Keratinocyte (primary cell): ENCODE data around the gene SLC6A1. TPM values are rescaled to one million over a fixed set of nuclear protein-coding genes. Genes with fewer than 3 reads are reported as not detected.

Experiments used
- DNase-seq: peaks from one replicate; pipeline ENCODE4 v3.0.0-alpha.2; 2011; ENCODE audit warnings: low read depth, missing footprints, low spot score
- FAIRE-seq: peaks from 2 replicates; lab custom pipeline; 2011; peaks lifted over from hg19 to GRCh38; lab: Jason Lieb, UNC
- H2AFZ ChIP-seq: 2 replicates; pipeline ENCODE4 v1.6.0; 2012; ENCODE audit warnings: low read length, control low read depth, inconsistent platforms; ENCODE audit not compliant: control insufficient read depth
- H3K27ac ChIP-seq: 2 replicates; pipeline ENCODE4 v1.5.1; 2011; ENCODE audit warnings: low read length; ENCODE audit not compliant: control insufficient read depth, insufficient read depth
- H3K27me3 ChIP-seq: 3 replicates; pipeline ENCODE4 v1.6.0; 2011; ENCODE audit warnings: low read length; ENCODE audit not compliant: control insufficient read depth, insufficient read depth; ENCODE audit errors: extremely low read depth
- H3K36me3 ChIP-seq, 2 experiments: 2 replicates in 1 of 2; 3 replicates in 1 of 2; pipeline ENCODE4 v1.5.1; 2011; ENCODE audit warnings: low read length in 2 of 2, mild to moderate bottlenecking in 1 of 2; ENCODE audit not compliant: control insufficient read depth in 2 of 2, insufficient read depth in 2 of 2; ENCODE audit errors: extremely low read depth in 1 of 2
- H3K4me1 ChIP-seq: 3 replicates; pipeline ENCODE4 v1.5.1; 2011; ENCODE audit warnings: low read length; ENCODE audit not compliant: control insufficient read depth, insufficient read depth; ENCODE audit errors: extremely low read depth
- H3K4me2 ChIP-seq: 3 replicates; pipeline ENCODE4 v1.6.0; 2011; ENCODE audit warnings: low read depth, low read length; ENCODE audit not compliant: control insufficient read depth, insufficient read depth; ENCODE audit errors: extremely low read depth
- H3K4me3 ChIP-seq, 3 experiments: fragments of 200-600 bp in 1 of 3; sonication (generic) in 1 of 3; 2 replicates in 2 of 3; 3 replicates in 1 of 3; pipeline ENCODE4 v1.5.1; 2011 to 2016; ENCODE audit warnings: low read length in 3 of 3, mild to moderate bottlenecking in 3 of 3, control low read depth in 2 of 3, inconsistent platforms in 1 of 3, low read depth in 1 of 3, mixed read lengths in 1 of 3, mixed run types in 1 of 3, moderate library complexity in 1 of 3; ENCODE audit not compliant: control insufficient read depth in 2 of 3, insufficient read depth in 2 of 3; ENCODE audit errors: extremely low read depth in 1 of 3
- H3K79me2 ChIP-seq: 2 replicates; pipeline ENCODE4 v1.6.0; 2012; ENCODE audit warnings: low read length; ENCODE audit not compliant: control insufficient read depth, insufficient read depth
- H3K9ac ChIP-seq: 3 replicates; pipeline ENCODE4 v1.6.0; 2011; ENCODE audit warnings: low read length; ENCODE audit not compliant: control insufficient read depth, insufficient read depth; ENCODE audit errors: extremely low read depth
- H3K9me1 ChIP-seq: 3 replicates; pipeline ENCODE4 v1.6.0; 2011; ENCODE audit warnings: low read length; ENCODE audit not compliant: control insufficient read depth, insufficient read depth; ENCODE audit errors: extremely low read depth
- H3K9me3 ChIP-seq: 2 replicates; pipeline ENCODE4 v1.5.1; 2012; ENCODE audit warnings: low read depth, low read length; ENCODE audit not compliant: control insufficient read depth
- H4K20me1 ChIP-seq: 3 replicates; pipeline ENCODE4 v1.6.0; 2011; ENCODE audit warnings: low read length; ENCODE audit not compliant: control insufficient read depth, insufficient read depth; ENCODE audit errors: extremely low read depth
- EZH2 ChIP-seq: IDR thresholded peaks from one replicate; pipeline ENCODE4 v1.6.1; 2012; ENCODE audit warnings: inconsistent platforms, mild to moderate bottlenecking, low read length, moderate library complexity
- dilution Hi-C: fragments of 300-500 bp; cut with MboI; formaldehyde crosslinking; loops from one replicate; pipeline ENCODE4 v1.7.0; 2020; ENCODE audit warnings: low sequenced_read_pairs; ENCODE audit not compliant: extremely low pct_ligation_motif_present
- polyA plus RNA-seq, 5 experiments: library from polyadenylated mRNA; depleted of rRNA in 3 of 5; stranded (reverse) in 3 of 5; stranded (forward) in 1 of 5; unstranded in 1 of 5; fragments of >200 nt; gene quantifications; 1 replicate in 1 of 5; 2 replicates in 3 of 5; 3 replicates in 1 of 5; pipeline versions ENCODE4 v1.2.1 to v1.2.3, GENCODE V29; 2011 to 2012; ENCODE audit warnings: missing spikeins in 2 of 5, low read depth in 1 of 5, low replicate concordance in 1 of 5
- TF ChIP-seq, protein P1 (sequence below), 3 experiments: IDR thresholded peaks in 1 of 3; conservative IDR thresholded peaks in 1 of 3; optimal IDR thresholded peaks in 1 of 3; 2 replicates in 2 of 3; 3 replicates in 1 of 3; pipeline versions ENCODE3 to v1.5.1; 2011; ENCODE audit warnings: low read length in 3 of 3, mild to moderate bottlenecking in 3 of 3, moderate library complexity in 2 of 3, control low read depth in 1 of 3, inconsistent platforms in 1 of 3; ENCODE audit not compliant: insufficient read depth in 2 of 3; ENCODE audit errors: extremely low read depth in 1 of 3

SLC6A1 gene
- polyA plus RNA-seq, 1 donor (not counting 4 experiments of a cell fraction or from before 2014, with no cell fraction given) = not detected

- no peak overlapping the region for H2AFZ ChIP-seq
- H3K9me1 ChIP-seq = no peaks in the 10 kb centered on the region
- no peak for DNase-seq
- no peaks in the 10 kb centered on the region for H3K9me3 ChIP-seq
- no peak overlapping the region for H3K4me2 ChIP-seq
- no peak overlapping the region for H3K9ac ChIP-seq
- H3K27ac ChIP-seq = no peak overlapping the region
- no peaks in the 10 kb centered on the region for H4K20me1 ChIP-seq
- H3K4me3 ChIP-seq = no peak overlapping the region
- H3K79me2 ChIP-seq = no peaks in the 10 kb centered on the region
- no peaks in the 10 kb centered on the region for H3K36me3 ChIP-seq
- FAIRE-seq = no peak
- H3K27me3 ChIP-seq = peaks cover 31% of the 10 kb centered on the region
- no peaks in the 10 kb centered on the region for H3K4me1 ChIP-seq
- dilution Hi-C loops = loop anchor here (10.0 kb wide), 1 partner anchor 78 kb away; no protein-coding TSS in a partner anchor
- TF ChIP-seq, protein P1, sequence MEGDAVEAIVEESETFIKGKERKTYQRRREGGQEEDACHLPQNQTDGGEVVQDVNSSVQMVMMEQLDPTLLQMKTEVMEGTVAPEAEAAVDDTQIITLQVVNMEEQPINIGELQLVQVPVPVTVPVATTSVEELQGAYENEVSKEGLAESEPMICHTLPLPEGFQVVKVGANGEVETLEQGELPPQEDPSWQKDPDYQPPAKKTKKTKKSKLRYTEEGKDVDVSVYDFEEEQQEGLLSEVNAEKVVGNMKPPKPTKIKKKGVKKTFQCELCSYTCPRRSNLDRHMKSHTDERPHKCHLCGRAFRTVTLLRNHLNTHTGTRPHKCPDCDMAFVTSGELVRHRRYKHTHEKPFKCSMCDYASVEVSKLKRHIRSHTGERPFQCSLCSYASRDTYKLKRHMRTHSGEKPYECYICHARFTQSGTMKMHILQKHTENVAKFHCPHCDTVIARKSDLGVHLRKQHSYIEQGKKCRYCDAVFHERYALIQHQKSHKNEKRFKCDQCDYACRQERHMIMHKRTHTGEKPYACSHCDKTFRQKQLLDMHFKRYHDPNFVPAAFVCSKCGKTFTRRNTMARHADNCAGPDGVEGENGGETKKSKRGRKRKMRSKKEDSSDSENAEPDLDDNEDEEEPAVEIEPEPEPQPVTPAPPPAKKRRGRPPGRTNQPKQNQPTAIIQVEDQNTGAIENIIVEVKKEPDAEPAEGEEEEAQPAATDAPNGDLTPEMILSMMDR (optimal IDR thresholded peaks at IDR 0.05 in 1 of 3, IDR thresholded peaks at IDR 0.05 in 1 of 3, conservative IDR thresholded peaks at IDR 0.05 in 1 of 3; ENCODE audit: extremely low read depth in 1 of 3, insufficient read depth in 2 of 3, low read length in 3 of 3) = no peak
- peak; percentile 30 for TF ChIP-seq EZH2
Observed at GRCh38 chr3:10956986-10957385, 35.6 kb upstream of the SLC6A1 start.

DNA sequence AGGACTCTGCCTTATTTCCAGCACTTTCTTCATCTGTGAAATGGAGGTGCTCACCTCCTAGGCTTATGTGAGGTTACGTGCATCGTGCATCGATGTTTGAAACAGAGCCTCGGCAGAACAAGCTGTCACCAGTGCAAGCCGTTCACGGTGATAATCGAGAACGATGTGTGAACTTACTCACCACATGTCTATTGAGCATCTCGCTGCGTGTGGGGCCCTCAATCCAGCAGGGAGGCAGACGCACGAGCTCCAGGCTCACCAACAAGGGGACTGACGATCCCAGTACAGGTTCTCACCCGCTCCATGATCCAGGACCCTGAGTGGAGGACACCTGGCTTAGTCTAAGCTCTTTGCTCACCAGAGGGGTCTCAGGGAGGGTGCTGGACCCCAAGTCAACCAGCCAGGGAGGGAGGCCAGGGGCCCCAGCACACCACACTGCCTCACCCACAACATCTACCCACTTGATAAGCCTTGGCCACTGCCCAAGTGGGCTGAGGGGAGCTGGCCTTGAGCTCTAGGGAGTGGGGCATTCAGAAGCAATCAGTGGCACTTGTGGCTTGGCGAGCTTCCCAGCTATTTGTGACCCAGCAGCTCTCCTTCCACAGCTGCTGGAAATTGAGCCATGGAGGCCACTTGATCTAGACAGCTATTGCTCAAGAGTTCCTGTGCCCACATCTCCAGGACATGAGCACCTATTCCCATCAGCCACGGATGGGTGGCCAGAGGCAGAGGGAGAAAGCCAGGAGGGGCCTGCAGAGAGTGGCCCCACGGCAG is 34.4 kb upstream of the SLC6A1 start:
- H2AFZ ChIP-seq = no peak overlapping the region
- H3K9me3 ChIP-seq = no peaks in the 10 kb centered on the region
- no peak overlapping the region for H3K9ac ChIP-seq
- no peak for FAIRE-seq
- no peak overlapping the region for H3K4me3 ChIP-seq
- no peaks in the 10 kb centered on the region for H3K9me1 ChIP-seq
- H3K4me2 ChIP-seq = no peak overlapping the region
- peaks cover 25% of the 10 kb centered on the region for H3K27me3 ChIP-seq
- no peaks in the 10 kb centered on the region for H3K4me1 ChIP-seq
- H3K36me3 ChIP-seq = no peaks in the 10 kb centered on the region
- dilution Hi-C loops = loop anchor here (10.0 kb wide), 1 partner anchor 77 kb away; no protein-coding TSS in a partner anchor
- DNase-seq = no peak
- no peaks in the 10 kb centered on the region for H3K79me2 ChIP-seq
- no peak overlapping the region for H3K27ac ChIP-seq
- no peak for TF ChIP-seq EZH2
- TF ChIP-seq, protein P1 (optimal IDR thresholded peaks at IDR 0.05 in 1 of 3, IDR thresholded peaks at IDR 0.05 in 1 of 3, conservative IDR thresholded peaks at IDR 0.05 in 1 of 3; ENCODE audit: extremely low read depth in 1 of 3, insufficient read depth in 2 of 3, low read length in 3 of 3) = no peak
- no peaks in the 10 kb centered on the region for H4K20me1 ChIP-seq
